GM20000 (cell line): Measurements from ENCODE around the gene UBAC2.
"Not testable (repeated sequence)": the region's sequence is repeated elsewhere in the genome, so short reads cannot be mapped to it uniquely, and the experiment has no call there.

Experiments used
- DNase-seq: peaks from one replicate; pipeline ENCODE4 v3.0.0; 2012; ENCODE audit warnings: low spot score
- CTCF ChIP-seq: IDR thresholded peaks from 2 replicates; pipeline ENCODE4 v1.5.1; 2012; ENCODE audit warnings: mild to moderate bottlenecking, control low read depth; ENCODE audit errors: extremely low read depth, missing control alignments

Gene UBAC2

GRCh38 chr13:99392470-99393135 is 191.9 kb downstream of the UBAC2 start:
- no peak for TF ChIP-seq CTCF
- DNase-seq, result no peak

- not testable (repeated sequence) for DNase-seq
Measured at GRCh38 chr13:99393391-99393790, 192.7 kb downstream of the UBAC2 start.

- no peak for DNase-seq
- TF ChIP-seq CTCF, result no peak
Measured at GRCh38 chr13:99393791-99394735, 193.4 kb downstream of the UBAC2 start.

GRCh38 chr13:99395436-99395835 is 194.8 kb downstream of the UBAC2 start:
- TF ChIP-seq CTCF, result no peak
- no peak for DNase-seq

GRCh38 chr13:99396446-99396845 is 195.8 kb downstream of the UBAC2 start:
- no peak for TF ChIP-seq CTCF
- no peak for DNase-seq

GRCh38 chr13:99398071-99398470 is 197.4 kb downstream of the UBAC2 start:
- no peak for DNase-seq
- no peak for TF ChIP-seq CTCF

GRCh38 chr13:99398916-99399622 is 198.4 kb downstream of the UBAC2 start:
- no peak for TF ChIP-seq CTCF
- DNase-seq, result no peak
